B cell (primary cell): ENCODE data around the gene BRF1.

Source experiments
- CTCF ChIP-seq: fragments of 200-600 bp; IDR thresholded peaks from one replicate; pipeline ENCODE4 v1.8.0; 2022; ENCODE audit warnings: antibody characterized with exemption, mild to moderate bottlenecking
- EZH2 ChIP-seq: IDR thresholded peaks from 2 replicates; pipeline ENCODE4 v1.6.1; 2012; ENCODE audit warnings: borderline replicate concordance, low read depth, mild to moderate bottlenecking, moderate library complexity, low read length; ENCODE audit not compliant: insufficient read depth, poor library complexity, severe bottlenecking

- TF ChIP-seq CTCF = no peak
- TF ChIP-seq EZH2 = no peak
These were observed 508 bp upstream of the BRF1 start for GRCh38 chr14:105301103-105301914.
